VCaP (cell line): ENCODE measurements around the gene ENG.

ENCODE experiments used
- H3K27ac ChIP-seq: fragments of 450-650 bp; 2 replicates; pipeline ENCODE4 v1.5.1; 2017
- CTCF ChIP-seq: fragments of 450-650 bp; conservative IDR thresholded peaks from 2 replicates; pipeline ENCODE4 v1.5.1; 2017; ENCODE audit warnings: mild to moderate bottlenecking, moderate library complexity

ENG gene

GRCh38 chr9:127806871-127807270, 47.6 kb downstream of the ENG start:
- H3K27ac ChIP-seq, result no peak overlapping the region
- TF ChIP-seq CTCF, result no peak

- TF ChIP-seq CTCF, result peak; percentile 36
- H3K27ac ChIP-seq, result no peak overlapping the region
These were observed 48.8 kb downstream of the ENG start for GRCh38 chr9:127805620-127806019.

GRCh38 chr9:127803507-127804352, 50.7 kb downstream of the ENG start:
- no peak for TF ChIP-seq CTCF
- H3K27ac ChIP-seq, result peak overlapping the region; percentile 93

- peak within 1 kb of the TSS; percentile 93 for H3K27ac ChIP-seq
- TF ChIP-seq CTCF, result no peak; the same call in 1 of the 2 replicates
These were observed 51.6 kb downstream of the ENG start, which contains the start of gene FPGS for GRCh38 chr9:127802576-127803443. FPGS (plus strand) TSS chr9:127802882; CDS start chr9:127802925, 43 bp downstream.

- H3K27ac ChIP-seq, result peak overlapping the region; percentile 93
- TF ChIP-seq CTCF, result peak; percentile 43
These were observed 52.4 kb downstream of the ENG start for GRCh38 chr9:127801955-127802575.

GRCh38 chr9:127796852-127797370, 57.5 kb downstream of the ENG start:
- H3K27ac ChIP-seq, result peak overlapping the region; percentile 38; the same call in 1 of the 2 replicates
- TF ChIP-seq CTCF, result no peak
